NCI-H1092 treated with DMSO at 0.1 percent for 48 hours (cell line): ENCODE data around the gene RALGPS1.
"Not testable (repeated sequence)": the region's sequence is repeated elsewhere in the genome, so short reads cannot be mapped to it uniquely, and the experiment has no call there.

Experiments used
- DNase-seq: peaks from one replicate; lab custom pipeline; 2025; lab: John Stamatoyannopoulos, UW

The RALGPS1 gene

GRCh38 chr9:127136880-127137639, 222.5 kb downstream of the RALGPS1 start:
- no peak for DNase-seq

- DNase-seq = no peak
Measured at GRCh38 chr9:127137640-127138360, 223.2 kb downstream of the RALGPS1 start.

GRCh38 chr9:127138444-127138843, 223.9 kb downstream of the RALGPS1 start:
- DNase-seq = no peak

GRCh38 chr9:127139071-127139731, 224.6 kb downstream of the RALGPS1 start:
- DNase-seq = no peak

- DNase-seq = no peak
Measured at GRCh38 chr9:127139775-127140174, 225.2 kb downstream of the RALGPS1 start.

- DNase-seq = no peak
Measured at GRCh38 chr9:127140181-127140580, 225.6 kb downstream of the RALGPS1 start.

GRCh38 chr9:127140842-127141675, 226.5 kb downstream of the RALGPS1 start:
- DNase-seq = no peak

- no peak for DNase-seq
Measured at GRCh38 chr9:127142291-127142690, 227.7 kb downstream of the RALGPS1 start.

- DNase-seq = no peak
Measured at GRCh38 chr9:127142931-127143464, 228.4 kb downstream of the RALGPS1 start.

- no peak for DNase-seq
Measured at GRCh38 chr9:127143920-127144465, 229.4 kb downstream of the RALGPS1 start.

GRCh38 chr9:127144670-127145445, 230.3 kb downstream of the RALGPS1 start:
- DNase-seq = no peak

GRCh38 chr9:127146841-127147240, 232.3 kb downstream of the RALGPS1 start:
- not testable (repeated sequence) for DNase-seq

GRCh38 chr9:127147251-127147650, 232.7 kb downstream of the RALGPS1 start:
- no peak for DNase-seq

GRCh38 chr9:127148014-127148413, 233.4 kb downstream of the RALGPS1 start:
- DNase-seq = no peak

- DNase-seq = no peak
Measured at GRCh38 chr9:127149010-127149409, 234.4 kb downstream of the RALGPS1 start.

- DNase-seq = no peak
Measured at GRCh38 chr9:127149463-127150390, 235.1 kb downstream of the RALGPS1 start.

GRCh38 chr9:127153501-127153900, 238.9 kb downstream of the RALGPS1 start:
- no peak for DNase-seq

- no peak for DNase-seq
Measured at GRCh38 chr9:127154003-127154389, 239.4 kb downstream of the RALGPS1 start.

GRCh38 chr9:127154390-127155191, 240.0 kb downstream of the RALGPS1 start:
- no peak for DNase-seq
